ENCODE data around the gene POLR3G.

POLR3G gene

DNA sequence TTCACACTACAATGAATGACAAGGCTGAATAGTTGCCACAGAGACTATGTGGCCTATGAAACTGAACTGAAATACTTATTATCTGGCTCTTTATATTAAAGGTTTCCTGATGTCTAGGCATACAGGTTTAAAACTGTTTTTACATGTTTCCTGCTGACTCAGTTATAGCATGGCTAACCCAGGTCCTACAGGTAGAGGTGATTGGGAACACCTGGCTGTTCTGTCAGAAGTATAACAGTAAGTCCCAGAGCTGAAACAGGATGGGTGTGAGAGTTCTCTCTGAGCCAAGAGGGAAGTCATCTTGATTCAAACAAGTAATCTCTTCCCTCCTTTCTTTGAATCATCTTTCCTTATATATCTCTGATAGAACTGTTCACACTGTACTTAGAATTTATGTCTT is 79.0 kb downstream of the POLR3G start:
- FAIRE-seq: no peak

DNA sequence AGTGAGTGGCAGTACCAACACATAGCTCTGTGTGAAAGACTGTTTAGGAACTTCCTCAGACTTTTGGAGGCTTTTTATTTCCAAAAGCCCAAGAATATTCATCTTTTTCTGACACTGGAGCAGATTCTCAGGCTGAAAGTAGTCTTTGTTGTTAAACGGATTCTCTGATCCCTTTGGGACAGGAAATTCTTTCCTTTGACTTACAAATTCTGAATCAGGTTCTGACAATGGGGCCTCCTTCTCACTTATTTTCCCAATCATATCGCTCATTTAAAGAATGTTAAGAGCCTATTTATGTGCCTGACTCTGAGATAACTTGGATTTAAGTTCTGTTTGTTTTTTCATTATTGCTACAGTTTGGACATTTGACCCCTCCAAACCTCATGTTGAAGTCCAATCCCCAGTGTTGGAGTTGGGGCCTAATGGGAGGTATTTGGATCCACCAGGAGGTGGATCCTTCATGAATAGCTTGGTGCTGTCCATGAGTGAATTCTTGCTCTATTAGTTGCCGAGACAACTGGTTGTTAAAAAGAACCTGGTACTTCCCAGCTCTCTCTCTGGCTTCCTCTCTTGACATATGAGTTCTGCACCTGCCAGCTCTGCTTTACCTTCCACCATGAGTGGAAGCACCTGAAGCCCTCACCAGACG is 79.8 kb downstream of the POLR3G start:
- FAIRE-seq: no peak

DNA sequence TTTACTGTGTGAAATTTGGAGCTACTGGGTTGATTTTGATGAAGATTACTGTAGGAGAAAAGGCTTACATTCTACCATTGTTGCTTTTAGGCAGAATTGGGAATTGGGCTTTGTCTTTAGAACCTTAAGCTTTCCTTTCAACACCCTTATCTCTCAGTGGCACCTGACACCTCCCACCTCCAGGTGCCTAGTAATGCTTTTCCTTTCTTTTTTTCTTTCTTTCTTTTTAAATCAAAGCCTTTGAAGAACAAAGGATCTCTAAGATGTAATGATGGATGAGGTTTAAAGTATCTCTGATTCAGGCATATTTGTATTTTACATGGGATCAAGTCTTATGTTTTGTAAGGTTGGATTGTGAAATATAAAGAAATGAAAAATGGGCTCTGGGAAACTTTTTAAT is 81.0 kb downstream of the POLR3G start:
- FAIRE-seq: no peak

DNA sequence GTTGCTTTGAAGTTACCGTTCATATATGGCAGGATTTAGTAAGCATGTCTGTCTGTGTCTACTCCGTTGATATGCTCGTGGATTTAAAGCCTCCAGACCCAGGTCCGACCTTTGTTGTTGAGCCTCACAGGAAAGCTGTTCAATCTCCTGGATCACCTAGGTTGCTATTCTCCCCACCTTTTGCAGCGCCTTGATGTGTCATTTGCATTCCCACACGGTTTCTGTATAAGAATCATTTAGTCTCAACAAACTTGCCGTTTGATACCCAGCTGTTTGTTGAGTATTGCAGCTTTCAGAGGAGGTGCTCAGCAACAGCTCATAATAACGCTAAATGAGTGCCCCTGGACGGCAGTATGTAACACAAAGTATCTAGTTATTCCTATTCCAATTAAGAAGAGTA is 82.7 kb downstream of the POLR3G start:
- FAIRE-seq: no peak

DNA sequence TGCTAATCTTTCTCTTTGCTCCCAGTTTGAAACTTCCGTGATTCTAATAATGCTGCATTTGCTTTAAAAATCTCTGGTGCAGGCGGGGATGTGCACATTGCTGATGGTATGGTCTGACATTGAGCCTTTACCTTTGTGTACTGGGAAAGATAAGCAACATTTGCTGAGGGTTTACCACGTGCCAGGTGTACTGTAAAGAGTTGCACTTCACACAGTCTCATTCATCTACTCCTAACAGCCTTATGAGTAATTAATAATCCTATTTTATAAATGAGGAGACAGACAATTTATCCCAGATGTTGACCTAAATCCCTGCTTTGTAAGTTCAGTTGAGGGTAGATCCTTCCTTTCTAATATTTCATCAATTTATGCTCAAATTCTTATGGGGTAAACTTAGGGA is 83.2 kb downstream of the POLR3G start:
- FAIRE-seq: no peak

DNA sequence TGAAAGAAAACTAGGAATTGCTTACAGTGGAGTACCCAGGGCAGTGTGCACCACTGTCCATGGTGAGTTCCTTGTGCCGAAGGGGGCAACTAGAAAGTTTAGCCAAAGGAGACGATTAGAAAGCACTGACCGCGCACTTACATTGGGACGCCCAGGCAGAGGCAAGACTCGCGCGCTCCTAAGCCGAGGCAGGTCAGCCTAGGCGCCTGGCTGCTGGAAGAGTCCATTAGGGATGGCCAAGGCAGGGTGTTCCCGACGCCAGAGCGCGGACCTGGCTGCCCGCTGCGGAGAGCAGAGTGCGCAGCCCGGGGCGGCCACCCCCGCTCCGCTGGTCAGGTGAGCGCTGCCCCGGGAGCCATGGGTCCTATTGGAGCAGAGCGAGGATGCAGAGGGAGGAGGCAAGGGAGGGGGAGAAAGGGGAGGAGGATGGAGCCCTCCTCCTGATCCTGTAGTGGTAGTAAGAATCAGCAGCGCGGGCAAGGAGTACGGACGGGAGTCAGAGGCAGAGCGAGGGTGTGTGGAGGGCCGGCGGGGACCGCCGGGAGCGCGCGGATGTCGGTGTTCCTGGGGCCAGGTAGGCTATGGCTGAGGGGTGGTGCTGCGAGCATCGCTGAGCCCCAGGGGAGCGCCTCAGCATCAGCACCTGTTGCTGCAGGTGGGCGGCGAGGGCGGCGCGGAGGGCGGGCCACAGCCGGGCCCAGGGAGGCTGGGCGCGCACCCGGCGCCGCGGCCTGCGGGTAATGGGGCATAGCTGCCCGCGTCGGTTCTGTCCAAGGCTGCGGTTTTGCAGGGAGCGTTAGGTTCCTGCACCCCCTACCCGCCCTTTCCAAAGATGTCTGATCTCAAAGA is 83.9 kb downstream of the POLR3G start, which contains the start of gene ADGRV1:
Gene ADGRV1, plus strand, starts transcription at position 454 of the 849 bp plus-strand sequence. Its CDS starts 99 bp downstream, at position 553.
- no peak for FAIRE-seq

DNA sequence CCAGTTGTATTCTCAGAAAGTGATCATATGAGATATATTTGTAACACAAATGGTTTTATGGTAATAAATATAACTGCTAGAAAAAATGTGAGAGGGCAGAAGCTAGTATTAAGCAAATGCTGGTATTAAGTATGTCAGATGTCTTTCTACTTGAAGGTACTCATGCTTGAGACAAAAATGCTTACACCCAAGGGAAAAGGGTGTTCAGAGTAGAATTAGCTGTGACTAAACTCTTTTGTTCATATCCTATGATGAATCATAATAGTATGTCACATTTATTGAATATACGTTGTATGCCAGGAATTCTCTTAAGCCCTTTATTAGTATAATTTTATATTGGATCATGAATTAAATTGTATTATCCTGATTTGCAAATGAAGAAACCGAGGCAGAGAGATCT is 86.1 kb downstream of the POLR3G start:
- no peak for FAIRE-seq

DNA sequence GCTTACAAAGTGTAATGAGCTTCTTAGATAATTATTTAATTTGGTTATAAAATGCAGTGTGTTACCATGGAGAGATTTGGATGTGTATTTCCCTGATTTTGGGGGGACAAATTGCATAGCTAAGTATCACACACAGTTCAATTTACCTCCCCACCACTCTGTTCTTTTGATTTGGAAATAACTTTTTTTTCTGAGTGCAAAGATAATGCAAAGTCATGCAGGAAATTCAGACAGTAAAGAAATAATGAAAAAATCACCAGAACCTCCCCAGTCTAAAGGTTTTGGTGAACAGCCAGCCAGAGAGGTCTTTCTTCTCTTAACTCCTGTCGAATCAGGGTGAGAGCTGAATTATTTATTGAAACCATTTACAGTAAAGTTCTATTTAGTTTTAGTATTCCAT is 87.1 kb downstream of the POLR3G start:
- FAIRE-seq: no peak

DNA sequence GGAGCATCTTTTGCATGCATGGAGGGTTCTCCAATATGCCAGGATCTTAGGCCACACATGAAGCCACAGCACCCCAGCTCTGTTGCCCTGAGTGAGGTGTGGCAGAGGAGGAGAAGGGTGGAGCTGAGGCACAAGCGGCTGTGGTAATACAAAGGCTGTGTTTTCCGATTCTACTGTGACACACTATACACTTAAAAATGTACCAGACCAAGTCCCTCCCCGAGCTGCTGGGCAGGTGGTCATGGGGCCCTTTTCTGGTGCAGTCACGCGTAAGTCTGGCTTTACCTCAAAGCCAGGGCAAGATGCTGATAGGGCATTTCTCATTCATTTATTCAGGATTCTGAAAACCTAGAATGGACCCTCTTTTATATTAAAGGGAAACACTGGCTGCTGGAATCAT is 87.7 kb downstream of the POLR3G start:
- no peak for FAIRE-seq

DNA sequence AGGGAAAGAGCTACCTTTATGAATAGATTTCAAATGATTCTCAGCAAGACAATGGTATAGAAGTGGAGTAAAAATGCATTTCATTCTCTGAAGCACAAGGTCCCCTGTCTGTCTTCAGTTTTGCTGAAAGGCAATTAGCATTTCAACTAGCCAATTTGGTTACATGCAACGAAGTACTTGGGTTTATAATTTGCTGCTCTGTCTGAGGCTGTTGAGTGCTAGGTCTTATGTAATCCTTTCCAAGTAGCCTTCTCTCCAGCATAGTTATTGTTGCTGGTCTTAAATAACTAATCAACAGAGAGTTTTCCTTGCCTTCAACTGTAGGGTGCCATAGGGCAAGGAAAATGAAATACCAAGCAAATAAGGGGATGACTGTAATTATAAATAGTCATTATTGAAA is 88.4 kb downstream of the POLR3G start:
- no peak for FAIRE-seq
